ENCODE results near the gene TEAD3.

Gene TEAD3

GRCh38 chr6:35427435-35427834 is 69.4 kb downstream of the TEAD3 start:
- Histone ChIP-seq H3K4me1 (ENCODE audit: insufficient read depth, low read length) (no peaks in the 10 kb centered on the region), H3K79me2 (ENCODE audit: insufficient read depth, low read length) (no peaks in the 10 kb centered on the region), H2AFZ (ENCODE audit: low read depth, low read length) (no peak overlapping the region), H3K4me3 (ENCODE audit: low read depth in 1 of 2, low read length in 2 of 2) (no peak overlapping the region), H3K9ac (ENCODE audit: low read depth, low read length) (no peak overlapping the region), H3K27me3 (ENCODE audit: insufficient read depth, low read length, poor library complexity) (no peaks in the 10 kb centered on the region), H3K4me2 (ENCODE audit: insufficient read depth, low read length) (no peak overlapping the region), H3K36me3 (ENCODE audit: insufficient read depth, low read length) (peaks cover 26% of the 10 kb centered on the region), H3K9me3 (ENCODE audit: insufficient read depth, low read length, severe bottlenecking) (peaks cover 15% of the 10 kb centered on the region), H4K20me1 (ENCODE audit: insufficient read depth, low read length) (no peaks in the 10 kb centered on the region), H3K27ac (ENCODE audit: low read length) (no peak overlapping the region)
- no peak for TF ChIP-seq EZH2 (IDR thresholded peaks at IDR 0.05; ENCODE audit: borderline replicate concordance, low read depth, low read length, severe bottlenecking)
- TF ChIP-seq, protein P1, sequence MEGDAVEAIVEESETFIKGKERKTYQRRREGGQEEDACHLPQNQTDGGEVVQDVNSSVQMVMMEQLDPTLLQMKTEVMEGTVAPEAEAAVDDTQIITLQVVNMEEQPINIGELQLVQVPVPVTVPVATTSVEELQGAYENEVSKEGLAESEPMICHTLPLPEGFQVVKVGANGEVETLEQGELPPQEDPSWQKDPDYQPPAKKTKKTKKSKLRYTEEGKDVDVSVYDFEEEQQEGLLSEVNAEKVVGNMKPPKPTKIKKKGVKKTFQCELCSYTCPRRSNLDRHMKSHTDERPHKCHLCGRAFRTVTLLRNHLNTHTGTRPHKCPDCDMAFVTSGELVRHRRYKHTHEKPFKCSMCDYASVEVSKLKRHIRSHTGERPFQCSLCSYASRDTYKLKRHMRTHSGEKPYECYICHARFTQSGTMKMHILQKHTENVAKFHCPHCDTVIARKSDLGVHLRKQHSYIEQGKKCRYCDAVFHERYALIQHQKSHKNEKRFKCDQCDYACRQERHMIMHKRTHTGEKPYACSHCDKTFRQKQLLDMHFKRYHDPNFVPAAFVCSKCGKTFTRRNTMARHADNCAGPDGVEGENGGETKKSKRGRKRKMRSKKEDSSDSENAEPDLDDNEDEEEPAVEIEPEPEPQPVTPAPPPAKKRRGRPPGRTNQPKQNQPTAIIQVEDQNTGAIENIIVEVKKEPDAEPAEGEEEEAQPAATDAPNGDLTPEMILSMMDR (IDR thresholded peaks at IDR 0.05; ENCODE audit: borderline replicate concordance, extremely low read depth, low read length, poor library complexity, severe bottlenecking) = no peak
- ATAC-seq (ENCODE audit: insufficient read depth, low read depth) = no peak
- DNase-seq = no peak

- no peak for TF ChIP-seq EZH2 (IDR thresholded peaks at IDR 0.05; ENCODE audit: borderline replicate concordance, low read depth, low read length, severe bottlenecking)
- TF ChIP-seq, protein P1 (IDR thresholded peaks at IDR 0.05; ENCODE audit: borderline replicate concordance, extremely low read depth, low read length, poor library complexity, severe bottlenecking) = no peak
- Histone ChIP-seq H3K27ac (ENCODE audit: low read length) (no peak overlapping the region), H3K36me3 (ENCODE audit: insufficient read depth, low read length) (peaks cover 35% of the 10 kb centered on the region), H3K4me1 (ENCODE audit: insufficient read depth, low read length) (no peaks in the 10 kb centered on the region), H2AFZ (ENCODE audit: low read depth, low read length) (no peak overlapping the region), H3K4me2 (ENCODE audit: insufficient read depth, low read length) (no peak overlapping the region), H3K9me3 (ENCODE audit: insufficient read depth, low read length, severe bottlenecking) (peaks cover 15% of the 10 kb centered on the region), H4K20me1 (ENCODE audit: insufficient read depth, low read length) (no peaks in the 10 kb centered on the region), H3K4me3 (ENCODE audit: low read depth in 1 of 2, low read length in 2 of 2) (no peak overlapping the region), H3K79me2 (ENCODE audit: insufficient read depth, low read length) (no peaks in the 10 kb centered on the region), H3K9ac (ENCODE audit: low read depth, low read length) (no peak overlapping the region), H3K27me3 (ENCODE audit: insufficient read depth, low read length, poor library complexity) (no peaks in the 10 kb centered on the region)
- DNase-seq (no peak), ATAC-seq (ENCODE audit: insufficient read depth, low read depth) (no peak)
Measured at GRCh38 chr6:35426074-35426473, 70.8 kb downstream of the TEAD3 start.

- TF ChIP-seq EZH2 (IDR thresholded peaks at IDR 0.05; ENCODE audit: borderline replicate concordance, low read depth, low read length, severe bottlenecking) = no peak
- TF ChIP-seq, protein P1 (IDR thresholded peaks at IDR 0.05; ENCODE audit: borderline replicate concordance, extremely low read depth, low read length, poor library complexity, severe bottlenecking) = no peak
- no peaks in the 10 kb centered on the region for H3K27me3 ChIP-seq (ENCODE audit: insufficient read depth, low read length, poor library complexity)
- DNase-seq (no peak), ATAC-seq (ENCODE audit: insufficient read depth, low read depth) (no peak)
- no peak overlapping the region for H2AFZ ChIP-seq (ENCODE audit: low read depth, low read length)
- H4K20me1 ChIP-seq (ENCODE audit: insufficient read depth, low read length) = no peaks in the 10 kb centered on the region
- peaks cover 36% of the 10 kb centered on the region for H3K36me3 ChIP-seq (ENCODE audit: insufficient read depth, low read length)
- H3K4me2 ChIP-seq (ENCODE audit: insufficient read depth, low read length) = no peak overlapping the region
- H3K27ac ChIP-seq (ENCODE audit: low read length) = no peak overlapping the region
- H3K9me3 ChIP-seq (ENCODE audit: insufficient read depth, low read length, severe bottlenecking) = peaks cover 15% of the 10 kb centered on the region
- no peaks in the 10 kb centered on the region for H3K79me2 ChIP-seq (ENCODE audit: insufficient read depth, low read length)
- no peak overlapping the region for H3K9ac ChIP-seq (ENCODE audit: low read depth, low read length)
- H3K4me1 ChIP-seq (ENCODE audit: insufficient read depth, low read length) = no peaks in the 10 kb centered on the region
- no peak overlapping the region for H3K4me3 ChIP-seq (ENCODE audit: low read depth in 1 of 2, low read length in 2 of 2)
Measured at GRCh38 chr6:35425284-35425683, 71.6 kb downstream of the TEAD3 start.

All from DND-41 (cell line).